Tibial artery (tissue), 4 donors: ENCODE data around the gene NRK.

Experiments
- DNase-seq, 2 donors: peaks; one replicate each; pipeline ENCODE4 v3.0.0-alpha.2; 2019
- H3K27ac ChIP-seq, 2 donors: fragments of 200-600 bp; sonication (generic) in 1 of 2; 1 replicate in 1 of 2; 2 replicates in 1 of 2; pipeline ENCODE4 v1.5.1; 2018 to 2019; ENCODE audit warnings: mild to moderate bottlenecking in 1 of 2
- H3K27me3 ChIP-seq, 2 donors: fragments of 200-600 bp; sonication (generic) in 1 of 2; one replicate each; pipeline versions ENCODE4 v1.5.1 to v1.6.0; 2016 to 2019
- H3K36me3 ChIP-seq, 3 donors: fragments of 200-600 bp; sonication (generic) in 2 of 3; one replicate each; pipeline ENCODE4 v1.5.1; 2016 to 2019; ENCODE audit warnings: mild to moderate bottlenecking in 2 of 3
- H3K4me1 ChIP-seq, 4 donors: fragments of 200-600 bp; sonication (generic) in 2 of 4; 1 replicate in 3 of 4; 2 replicates in 1 of 4; pipeline ENCODE4 v1.5.1; 2016 to 2019
- H3K4me3 ChIP-seq, 2 donors: fragments of 200-600 bp; sonication (generic) in 1 of 2; 1 replicate in 1 of 2; 2 replicates in 1 of 2; pipeline ENCODE4 v1.5.1; 2018 to 2019; ENCODE audit warnings: mild to moderate bottlenecking in 2 of 2
- H3K9me3 ChIP-seq, 3 donors: fragments of 200-600 bp; sonication (generic) in 1 of 3; one replicate each; pipeline ENCODE4 v1.5.1; 2016 to 2019
- CTCF ChIP-seq, 2 experiments: fragments of 200-600 bp in 1 of 2; fragments of 450-650 bp in 1 of 2; IDR thresholded peaks; one replicate each; pipeline ENCODE4 v1.5.1; 2017 to 2019; ENCODE audit warnings: antibody characterized with exemption in 2 of 2, mild to moderate bottlenecking in 1 of 2, moderate library complexity in 1 of 2
- intact Hi-C: fragments of 100-400 bp; cut with DNase I; formaldehyde crosslinking; loops from one replicate; pipeline ENCODE4 v1.15.0; 2023; ENCODE audit warnings: low total_unique reads

Gene NRK

DNA sequence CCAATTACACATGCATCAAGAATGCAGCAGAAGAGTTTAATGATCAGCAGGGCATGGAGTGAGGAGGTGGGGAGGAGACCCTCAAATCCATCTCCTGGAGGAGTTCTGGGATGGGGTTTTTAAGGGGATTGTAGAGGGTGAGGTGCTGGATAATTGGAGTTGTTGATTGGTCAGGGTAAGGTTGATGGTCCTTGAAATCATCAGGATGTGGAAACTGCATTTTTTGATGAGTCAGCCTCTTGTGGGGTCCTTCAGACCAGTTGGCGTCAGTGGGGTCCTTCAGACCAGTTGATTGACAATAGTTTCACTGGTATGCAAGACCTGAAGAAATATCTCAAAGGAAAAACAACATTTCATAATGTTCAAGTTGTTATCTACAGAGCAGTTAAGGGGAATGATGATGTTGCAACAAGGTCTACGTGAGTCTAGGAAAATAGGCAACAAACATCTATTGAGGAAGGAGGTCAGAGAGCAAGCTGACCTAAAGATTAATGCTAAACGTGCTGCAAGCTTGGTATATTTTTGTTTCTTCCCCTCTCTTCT is 88.3 kb downstream of the NRK start:
- no peak overlapping the region for H3K4me3 ChIP-seq
- no peaks in the 10 kb centered on the region for H3K27me3 ChIP-seq
- intact Hi-C loops: no loop called here
- no peak overlapping the region for H3K27ac ChIP-seq
- H3K9me3 ChIP-seq: no peaks in the 10 kb centered on the region
- H3K36me3 ChIP-seq: no peaks in the 10 kb centered on the region
- no peak for TF ChIP-seq CTCF (IDR thresholded peaks at IDR 0.05)
- no peaks in the 10 kb centered on the region for H3K4me1 ChIP-seq
- no peak for DNase-seq

DNA sequence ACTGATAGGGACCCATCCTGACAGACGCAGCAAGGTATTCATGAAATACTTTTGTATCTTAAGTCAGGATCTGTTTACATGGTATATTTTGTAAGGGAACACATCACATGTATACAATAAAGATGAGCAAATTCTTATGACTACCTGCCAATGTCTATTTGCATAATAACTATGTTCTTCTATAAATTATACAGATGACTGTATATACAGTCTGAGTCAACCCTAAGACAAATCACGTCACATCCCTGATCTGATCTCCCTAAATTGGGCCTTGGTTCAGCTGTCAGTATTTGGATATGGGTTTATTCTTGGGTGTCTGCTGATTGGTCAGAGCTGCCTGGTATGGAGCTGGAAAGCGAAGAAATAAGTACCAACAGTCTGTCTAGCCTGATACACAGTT is 122.9 kb downstream of the NRK start:
- no peaks in the 10 kb centered on the region for H3K27me3 ChIP-seq
- H3K36me3 ChIP-seq: peaks cover 0 to 4% (median 0%) of the 10 kb centered on the region in 3 donors
- H3K4me3 ChIP-seq: no peak overlapping the region
- intact Hi-C loops: no loop called here
- DNase-seq: no peak
- no peaks in the 10 kb centered on the region for H3K4me1 ChIP-seq
- no peaks in the 10 kb centered on the region for H3K9me3 ChIP-seq
- TF ChIP-seq CTCF (IDR thresholded peaks at IDR 0.05): no peak
- H3K27ac ChIP-seq: no peak overlapping the region

DNA sequence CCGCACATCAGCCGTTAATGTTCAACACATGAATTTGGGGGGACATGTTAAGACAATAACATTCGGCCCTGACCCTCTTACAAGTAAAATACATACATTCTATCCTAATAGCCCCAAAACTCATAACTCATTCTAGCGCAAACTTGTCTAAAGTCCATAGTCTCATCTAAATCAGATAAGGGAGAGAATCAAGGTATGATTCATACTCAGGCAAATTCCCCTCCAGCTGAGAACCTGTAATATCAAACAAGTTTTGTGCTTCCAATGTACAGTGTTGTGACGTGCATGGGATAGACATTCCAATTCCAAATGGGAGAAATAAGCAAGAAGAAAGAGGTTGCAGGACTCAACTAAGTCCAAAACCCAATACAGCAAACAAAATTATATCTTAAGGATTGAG is 147.1 kb downstream of the NRK start:
- Histone ChIP-seq H3K36me3 (no peaks in the 10 kb centered on the region), H3K27me3 (no peaks in the 10 kb centered on the region), H3K9me3 (no peaks in the 10 kb centered on the region), H3K27ac (no peak overlapping the region), H3K4me3 (no peak overlapping the region), H3K4me1 (no peaks in the 10 kb centered on the region)
- DNase-seq: no peak
- intact Hi-C loops: no loop called here
- no peak for TF ChIP-seq CTCF (IDR thresholded peaks at IDR 0.05)

- intact Hi-C loops: no loop called here
Observed at GRCh38 chrX:105972690-105973386, 150.5 kb downstream of the NRK start.

DNA sequence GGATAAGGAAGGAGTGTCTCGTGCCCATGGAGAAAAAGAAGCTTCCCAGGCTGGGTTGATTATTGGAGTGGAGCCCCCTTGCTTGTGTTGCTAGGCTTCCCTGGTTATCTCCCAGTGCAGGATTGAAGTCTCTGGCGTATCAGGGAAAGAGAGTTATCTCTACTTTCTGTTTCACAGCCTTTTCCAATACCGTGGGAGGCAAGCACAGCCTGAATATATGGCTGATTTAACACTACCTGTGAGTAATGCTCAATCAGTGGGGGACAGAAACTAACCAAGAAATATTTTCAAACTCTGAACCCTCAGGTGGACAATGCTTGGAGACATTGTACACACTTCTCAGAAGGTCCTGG is 151.0 kb downstream of the NRK start:
- H3K27me3 ChIP-seq: no peaks in the 10 kb centered on the region

More at GRCh38 chrX:105972690-105973386, 150.5 kb downstream of the NRK start:
- Histone ChIP-seq H3K27ac (no peak overlapping the region), H3K27me3 (no peaks in the 10 kb centered on the region), H3K9me3 (peaks cover 0 to 6% (median 0%) of the 10 kb centered on the region in 3 donors), H3K4me3 (no peak overlapping the region), H3K36me3 (no peaks in the 10 kb centered on the region), H3K4me1 (no peaks in the 10 kb centered on the region)
- TF ChIP-seq CTCF (IDR thresholded peaks at IDR 0.05): no peak
- no peak for DNase-seq

More for the DNA sequence above, 151.0 kb downstream of the NRK start:
- intact Hi-C loops: no loop called here
- Histone ChIP-seq H3K4me1 (no peaks in the 10 kb centered on the region), H3K4me3 (no peak overlapping the region), H3K27ac (no peak overlapping the region), H3K9me3 (peaks cover 0 to 6% (median 0%) of the 10 kb centered on the region in 3 donors), H3K36me3 (no peaks in the 10 kb centered on the region)
- TF ChIP-seq CTCF (IDR thresholded peaks at IDR 0.05): no peak
- no peak for DNase-seq
